ENCODE data around the gene UBE2F. TPM values are rescaled to one million over a fixed set of nuclear protein-coding genes. Genes with fewer than 3 reads are reported as not detected.

UBE2F gene
- total and polyA plus RNA-seq, 2 of the 4 experiments (the other 2 are of a cell fraction), result 44.6 to 59.8 TPM

DNA sequence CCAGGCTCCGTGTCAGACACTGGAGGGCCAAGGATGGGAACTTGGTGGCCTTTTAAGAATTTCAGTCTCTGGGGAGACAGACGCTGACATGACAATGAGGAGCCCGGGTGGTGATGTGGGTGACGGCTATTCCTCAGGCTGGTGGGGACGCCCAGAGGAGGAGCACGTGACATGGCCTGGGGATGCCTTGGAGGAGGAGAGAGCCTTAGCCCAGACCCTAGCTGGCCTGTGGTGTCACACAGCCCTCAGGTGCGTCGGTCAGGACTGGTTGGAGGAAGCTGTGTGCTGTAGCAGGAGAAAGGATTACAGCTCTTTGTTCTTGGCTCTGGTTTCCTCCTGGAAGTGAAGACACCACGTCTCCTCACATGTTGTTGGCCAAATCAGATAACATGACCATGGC is 54.0 kb downstream of the UBE2F start:
- 0 out of 2 replicates have a peak overlapping the region, but pooled peaks have one; percentile 20 for H2AK5ac ChIP-seq (ENCODE audit: low read depth, low read length)
- DNase-seq (no peak), ATAC-seq (ENCODE audit: low read depth) (no peak)
- intact Hi-C loops (cut with micrococcal nuclease) (no loop called here), in situ Hi-C loops (cut with MboI; ENCODE audit: low sequenced_read_pairs) (no loop called here), dilution Hi-C loops (cut with HindIII; ENCODE audit: low sequenced_read_pairs, unreplicated experiment) (no loop called here)
- H3K23ac ChIP-seq (ENCODE audit: low read depth, low read length), result no peak overlapping the region
- no peak overlapping the region for H3K9ac ChIP-seq (ENCODE audit: low read depth, low read length)
- H2AK9ac ChIP-seq (replicated peaks; ENCODE audit: low read depth, low read length, poor library complexity), result no peak overlapping the region
- H4K5ac ChIP-seq (ENCODE audit: low read depth, low read length), result no peak overlapping the region
- H4K20me1 ChIP-seq (ENCODE audit: insufficient read depth, low read length), result peaks cover 5% of the 10 kb centered on the region; the same call in 1 of the 2 replicates
- H2BK20ac ChIP-seq (ENCODE audit: low read depth, low read length), result peak overlapping the region; percentile 12; the same call in 1 of the 2 replicates
- no peak overlapping the region for H3K4me3 ChIP-seq (ENCODE audit: insufficient read depth, low read depth, low read length)
- H3K9me3 ChIP-seq (ENCODE audit: control insufficient read depth, insufficient read depth, low read length), result no peaks in the 10 kb centered on the region
- H2AFZ ChIP-seq (replicated peaks; ENCODE audit: low read length, poor library complexity), result no peak overlapping the region
- 0 out of 2 replicates have a peak overlapping the region, but pooled peaks have one; percentile 3 for H3K14ac ChIP-seq (replicated peaks; ENCODE audit: low read depth, low read length)
- H2BK120ac ChIP-seq (ENCODE audit: low read depth, low read length), result no peak overlapping the region
- POLR2A ChIA-PET (ENCODE audit: unreplicated experiment), result no interaction called here
- H3K4me1 ChIP-seq (ENCODE audit: control insufficient read depth, insufficient read depth, low read length), result peaks cover 3% of the 10 kb centered on the region
- H2BK15ac ChIP-seq (ENCODE audit: low read depth, low read length), result no peak overlapping the region
- no peaks in the 10 kb centered on the region for H3K27me3 ChIP-seq (ENCODE audit: control insufficient read depth, insufficient read depth, low read length)
- peaks cover 12 to 57% of the 10 kb centered on the region in 2 experiments for H3K79me1 ChIP-seq (ENCODE audit: low read depth in 1 of 2, low read length in 2 of 2)
- peaks cover 8% of the 10 kb centered on the region for H3K36me3 ChIP-seq (ENCODE audit: control insufficient read depth, insufficient read depth, low read length)
- TF ChIP-seq, protein P1, sequence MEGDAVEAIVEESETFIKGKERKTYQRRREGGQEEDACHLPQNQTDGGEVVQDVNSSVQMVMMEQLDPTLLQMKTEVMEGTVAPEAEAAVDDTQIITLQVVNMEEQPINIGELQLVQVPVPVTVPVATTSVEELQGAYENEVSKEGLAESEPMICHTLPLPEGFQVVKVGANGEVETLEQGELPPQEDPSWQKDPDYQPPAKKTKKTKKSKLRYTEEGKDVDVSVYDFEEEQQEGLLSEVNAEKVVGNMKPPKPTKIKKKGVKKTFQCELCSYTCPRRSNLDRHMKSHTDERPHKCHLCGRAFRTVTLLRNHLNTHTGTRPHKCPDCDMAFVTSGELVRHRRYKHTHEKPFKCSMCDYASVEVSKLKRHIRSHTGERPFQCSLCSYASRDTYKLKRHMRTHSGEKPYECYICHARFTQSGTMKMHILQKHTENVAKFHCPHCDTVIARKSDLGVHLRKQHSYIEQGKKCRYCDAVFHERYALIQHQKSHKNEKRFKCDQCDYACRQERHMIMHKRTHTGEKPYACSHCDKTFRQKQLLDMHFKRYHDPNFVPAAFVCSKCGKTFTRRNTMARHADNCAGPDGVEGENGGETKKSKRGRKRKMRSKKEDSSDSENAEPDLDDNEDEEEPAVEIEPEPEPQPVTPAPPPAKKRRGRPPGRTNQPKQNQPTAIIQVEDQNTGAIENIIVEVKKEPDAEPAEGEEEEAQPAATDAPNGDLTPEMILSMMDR (conservative IDR thresholded peaks at IDR 0.05; ENCODE audit: low read depth, low read length), result no peak
- TF ChIP-seq MXI1 (IDR thresholded peaks at IDR 0.05; ENCODE audit: borderline replicate concordance, low read depth, low read length), result no peak
- H3K56ac ChIP-seq (ENCODE audit: extremely low read depth, insufficient read depth, low read length), result no peak overlapping the region
- no TSS peak for BruUV-seq (replicated peaks)
- peaks cover 35% of the 10 kb centered on the region for H3K9me1 ChIP-seq (ENCODE audit: insufficient read depth, low read length)
- 80% methylated on average over 1 of the region's 9 CpGs; no CpG with 5 or more reads in 1 of the 2 experiments for WGBS, 2 experiments (ENCODE audit: extremely low coverage in 2 of 2, insufficient read length in 1 of 2)
- CTCF ChIA-PET, result no interaction called here
- H3K27ac ChIP-seq (ENCODE audit: insufficient read depth, low read length), result no peak overlapping the region
- H2BK5ac ChIP-seq (ENCODE audit: low read depth, low read length, poor library complexity, severe bottlenecking), result no peak overlapping the region
- no peak overlapping the region for H4K91ac ChIP-seq (ENCODE audit: insufficient read depth, low read depth, low read length)
- H3K18ac ChIP-seq (ENCODE audit: low read depth, low read length), result no peak overlapping the region
- H4K8ac ChIP-seq (ENCODE audit: low read depth in 2 of 2, low read length in 2 of 2), result no peak overlapping the region
- no peak overlapping the region for H3K4ac ChIP-seq (ENCODE audit: low read depth, low read length)
- H3K4me2 ChIP-seq (ENCODE audit: low read depth, low read length), result no peak overlapping the region
